Measurements from ENCODE around the gene SPATA12.

The SPATA12 gene

DNA sequence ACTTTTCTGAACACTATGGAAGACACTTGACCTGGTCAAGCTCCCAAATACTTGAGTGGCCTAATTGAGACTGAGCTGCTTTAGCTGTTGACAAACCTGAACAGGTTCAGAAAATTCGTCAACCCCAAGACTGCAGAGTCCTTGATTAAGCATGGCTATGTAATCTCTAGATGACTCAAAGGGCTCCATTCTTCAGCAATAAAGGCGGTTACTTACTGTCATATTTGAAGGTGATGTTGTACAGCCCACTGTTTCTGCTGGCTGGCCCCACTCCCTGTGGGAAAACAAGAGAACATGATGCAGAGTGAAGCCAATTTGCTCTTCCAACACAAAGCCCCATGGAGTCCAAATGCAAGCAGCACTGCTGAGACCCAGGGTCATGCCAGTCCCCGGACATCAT, 59.6 kb downstream of the SPATA12 start:
- Mint-ChIP-seq H3K4me1 (peaks cover 53% of the 10 kb centered on the region), H3K36me3 (ENCODE audit: low read depth) (peaks cover 43% of the 10 kb centered on the region), H3K27ac (peak overlapping the region; percentile 90 to 91 (median 91)), H3K4me3 (peak overlapping the region in 1 of 3 experiments; percentile 20), H3K9me3 (no peaks in the 10 kb centered on the region), H3K27me3 (ENCODE audit: low read depth) (no peaks in the 10 kb centered on the region)
- TF ChIP-seq, protein P1, sequence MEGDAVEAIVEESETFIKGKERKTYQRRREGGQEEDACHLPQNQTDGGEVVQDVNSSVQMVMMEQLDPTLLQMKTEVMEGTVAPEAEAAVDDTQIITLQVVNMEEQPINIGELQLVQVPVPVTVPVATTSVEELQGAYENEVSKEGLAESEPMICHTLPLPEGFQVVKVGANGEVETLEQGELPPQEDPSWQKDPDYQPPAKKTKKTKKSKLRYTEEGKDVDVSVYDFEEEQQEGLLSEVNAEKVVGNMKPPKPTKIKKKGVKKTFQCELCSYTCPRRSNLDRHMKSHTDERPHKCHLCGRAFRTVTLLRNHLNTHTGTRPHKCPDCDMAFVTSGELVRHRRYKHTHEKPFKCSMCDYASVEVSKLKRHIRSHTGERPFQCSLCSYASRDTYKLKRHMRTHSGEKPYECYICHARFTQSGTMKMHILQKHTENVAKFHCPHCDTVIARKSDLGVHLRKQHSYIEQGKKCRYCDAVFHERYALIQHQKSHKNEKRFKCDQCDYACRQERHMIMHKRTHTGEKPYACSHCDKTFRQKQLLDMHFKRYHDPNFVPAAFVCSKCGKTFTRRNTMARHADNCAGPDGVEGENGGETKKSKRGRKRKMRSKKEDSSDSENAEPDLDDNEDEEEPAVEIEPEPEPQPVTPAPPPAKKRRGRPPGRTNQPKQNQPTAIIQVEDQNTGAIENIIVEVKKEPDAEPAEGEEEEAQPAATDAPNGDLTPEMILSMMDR (IDR thresholded peaks at IDR 0.05; ENCODE audit: unreplicated experiment in 3 of 3) = no peak

DNA sequence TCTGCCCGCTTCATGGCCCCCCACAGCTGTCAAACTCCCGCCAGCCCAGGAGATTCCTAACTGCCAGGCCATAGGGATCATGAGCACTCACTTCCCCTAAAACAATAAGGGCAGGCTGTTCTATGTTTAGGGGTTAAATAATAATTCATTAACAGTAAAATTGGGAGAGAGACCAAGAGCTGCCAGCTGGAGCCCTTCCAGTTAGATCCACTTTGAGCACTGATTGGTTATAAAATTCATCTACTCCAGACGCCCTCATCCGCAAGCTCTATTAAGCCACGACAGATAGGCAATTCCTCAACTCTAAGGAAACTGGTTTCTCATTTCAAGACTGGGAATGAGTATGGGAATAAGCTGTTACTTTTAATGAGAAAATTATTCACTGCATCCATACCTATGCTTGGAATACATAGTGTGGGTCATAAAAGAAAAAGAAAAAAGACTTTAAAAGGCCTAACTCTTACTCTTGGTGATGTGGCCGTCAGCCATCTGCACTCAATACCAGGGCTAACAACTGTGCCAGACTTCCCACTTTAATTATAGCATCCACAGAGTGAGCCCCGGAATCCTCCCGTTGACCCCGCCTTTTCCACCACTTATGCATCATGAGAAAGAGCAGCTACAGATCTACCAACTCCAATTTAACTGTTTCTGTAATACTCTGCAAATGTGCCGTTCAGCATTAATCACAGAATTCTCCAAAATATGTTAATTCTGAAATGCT, 60.1 kb downstream of the SPATA12 start:
- Mint-ChIP-seq H3K27me3 (ENCODE audit: low read depth) (no peaks in the 10 kb centered on the region), H3K4me1 (peaks cover 59% of the 10 kb centered on the region), H3K9me3 (no peaks in the 10 kb centered on the region), H3K36me3 (ENCODE audit: low read depth) (peaks cover 38% of the 10 kb centered on the region), H3K4me3 (peak overlapping the region in 1 of 3 experiments; percentile 20), H3K27ac (peak overlapping the region; percentile 90 to 91 (median 91))
- TF ChIP-seq, protein P1 (IDR thresholded peaks at IDR 0.05; ENCODE audit: unreplicated experiment in 3 of 3) = no peak
